Mesenchymal stem cell (in vitro differentiated cells and primary cell): Measurements from ENCODE around the gene GPR15.

ENCODE experiments used
- DNase-seq: peaks from one replicate; pipeline ENCODE4 v3.0.0-alpha.2; 2013
- H2AFZ ChIP-seq: one replicate; pipeline ENCODE4 v1.6.1; 2013; ENCODE audit warnings: low read depth, mild to moderate bottlenecking, control low read depth, inconsistent platforms, low read length, moderate library complexity
- H2AK5ac ChIP-seq: 2 replicates; pipeline ENCODE4 v1.6.1; 2013; ENCODE audit warnings: low read length, moderate library complexity, mild to moderate bottlenecking, inconsistent platforms; ENCODE audit not compliant: severe bottlenecking
- H2BK120ac ChIP-seq: one replicate; pipeline ENCODE4 v1.6.1; 2013; ENCODE audit warnings: low read depth, mild to moderate bottlenecking, inconsistent platforms, low read length, moderate library complexity
- H2BK12ac ChIP-seq, 2 experiments: one replicate each; pipeline ENCODE4 v1.6.1; 2013; ENCODE audit warnings: inconsistent platforms in 2 of 2, low read length in 2 of 2, mild to moderate bottlenecking in 2 of 2, moderate library complexity in 2 of 2, control low read depth in 1 of 2
- H2BK15ac ChIP-seq: one replicate; pipeline ENCODE4 v1.6.1; 2013; ENCODE audit warnings: mild to moderate bottlenecking, low read depth, inconsistent platforms; ENCODE audit not compliant: poor library complexity, severe bottlenecking
- H2BK5ac ChIP-seq: 2 replicates; pipeline ENCODE4 v1.6.1; 2013; ENCODE audit warnings: low read depth, mild to moderate bottlenecking, low read length, control low read depth, inconsistent platforms; ENCODE audit not compliant: poor library complexity, severe bottlenecking
- H3K14ac ChIP-seq, 2 experiments: one replicate each; pipeline ENCODE4 v1.6.1; 2013; ENCODE audit warnings: inconsistent platforms in 2 of 2, low read length in 2 of 2, control low read depth in 1 of 2, mild to moderate bottlenecking in 1 of 2, moderate library complexity in 1 of 2
- H3K18ac ChIP-seq, 2 experiments: one replicate each; pipeline ENCODE4 v1.6.1; 2013; ENCODE audit warnings: inconsistent platforms in 2 of 2, low read length in 2 of 2, control low read depth in 1 of 2, low read depth in 1 of 2, mild to moderate bottlenecking in 1 of 2
- H3K23ac ChIP-seq, 2 experiments: one replicate each; pipeline ENCODE4 v1.6.1; 2013; ENCODE audit warnings: inconsistent platforms in 2 of 2, low read length in 2 of 2, mild to moderate bottlenecking in 2 of 2, moderate library complexity in 2 of 2, control low read depth in 1 of 2
- H3K27ac ChIP-seq: 2 replicates; pipeline ENCODE4 v1.5.1; 2013; ENCODE audit warnings: mild to moderate bottlenecking, moderate library complexity, low read length, control low read depth, inconsistent platforms; ENCODE audit not compliant: poor library complexity, severe bottlenecking
- H3K27me3 ChIP-seq, 2 experiments: 2 replicates each; pipeline versions ENCODE4 v1.6.1 to v1.7.0; 2013; ENCODE audit warnings: low read length in 2 of 2, mild to moderate bottlenecking in 2 of 2, moderate library complexity in 2 of 2, control low read depth in 1 of 2, inconsistent platforms in 1 of 2; ENCODE audit not compliant: control insufficient read depth in 1 of 2, insufficient read depth in 1 of 2
- H3K36me3 ChIP-seq, 2 experiments: 2 replicates each; pipeline versions ENCODE4 v1.6.1 to v1.7.0; 2013; ENCODE audit warnings: low read length in 2 of 2, control low read depth in 1 of 2, inconsistent platforms in 1 of 2, low read depth in 1 of 2, mild to moderate bottlenecking in 1 of 2; ENCODE audit not compliant: insufficient read depth in 2 of 2, control insufficient read depth in 1 of 2
- H3K4ac ChIP-seq, 2 experiments: one replicate each; pipeline ENCODE4 v1.6.1; 2013; ENCODE audit warnings: inconsistent platforms in 2 of 2, low read length in 2 of 2, mild to moderate bottlenecking in 2 of 2, moderate library complexity in 2 of 2, control low read depth in 1 of 2, low read depth in 1 of 2
- H3K4me1 ChIP-seq: 2 replicates; pipeline ENCODE4 v1.6.1; 2013; ENCODE audit warnings: low read depth, low read length, control low read depth; ENCODE audit not compliant: control insufficient read depth, insufficient read depth
- H3K4me2 ChIP-seq: 2 replicates; pipeline ENCODE4 v1.6.1; 2013; ENCODE audit warnings: low read length, mild to moderate bottlenecking, inconsistent platforms; ENCODE audit not compliant: poor library complexity, severe bottlenecking
- H3K4me3 ChIP-seq, 2 experiments: 2 replicates each; pipeline versions ENCODE4 v1.5.1 to v1.7.0; 2013; ENCODE audit warnings: low read length in 2 of 2, mild to moderate bottlenecking in 2 of 2, control low read depth in 1 of 2, low read depth in 1 of 2; ENCODE audit not compliant: insufficient read depth in 1 of 2
- H3K79me1 ChIP-seq: replicated peaks from 2 replicates; pipeline ENCODE4 v1.6.1; 2013; ENCODE audit warnings: mild to moderate bottlenecking, control low read depth, low read length, inconsistent platforms; ENCODE audit not compliant: poor library complexity, severe bottlenecking
- H3K9ac ChIP-seq: 2 replicates; pipeline ENCODE4 v1.7.0; 2013; ENCODE audit warnings: mild to moderate bottlenecking, low read length, moderate library complexity
- H3K9me3 ChIP-seq: 2 replicates; pipeline ENCODE4 v1.7.0; 2013; ENCODE audit warnings: mild to moderate bottlenecking, low read length; ENCODE audit not compliant: control insufficient read depth
- H4K8ac ChIP-seq: one replicate; pipeline ENCODE4 v1.6.1; 2013; ENCODE audit warnings: inconsistent platforms, mild to moderate bottlenecking, low read length, moderate library complexity
- H4K91ac ChIP-seq: one replicate; pipeline ENCODE4 v1.6.1; 2013; ENCODE audit warnings: mild to moderate bottlenecking, low read length, inconsistent platforms
- WGBS: methylation state at CpG from one replicate; pipeline ENCODE4 v1.1.7; 2013; ENCODE audit warnings: mixed read lengths; 5-methylcytosine and 5-hydroxymethylcytosine counted together

The GPR15 gene

DNA sequence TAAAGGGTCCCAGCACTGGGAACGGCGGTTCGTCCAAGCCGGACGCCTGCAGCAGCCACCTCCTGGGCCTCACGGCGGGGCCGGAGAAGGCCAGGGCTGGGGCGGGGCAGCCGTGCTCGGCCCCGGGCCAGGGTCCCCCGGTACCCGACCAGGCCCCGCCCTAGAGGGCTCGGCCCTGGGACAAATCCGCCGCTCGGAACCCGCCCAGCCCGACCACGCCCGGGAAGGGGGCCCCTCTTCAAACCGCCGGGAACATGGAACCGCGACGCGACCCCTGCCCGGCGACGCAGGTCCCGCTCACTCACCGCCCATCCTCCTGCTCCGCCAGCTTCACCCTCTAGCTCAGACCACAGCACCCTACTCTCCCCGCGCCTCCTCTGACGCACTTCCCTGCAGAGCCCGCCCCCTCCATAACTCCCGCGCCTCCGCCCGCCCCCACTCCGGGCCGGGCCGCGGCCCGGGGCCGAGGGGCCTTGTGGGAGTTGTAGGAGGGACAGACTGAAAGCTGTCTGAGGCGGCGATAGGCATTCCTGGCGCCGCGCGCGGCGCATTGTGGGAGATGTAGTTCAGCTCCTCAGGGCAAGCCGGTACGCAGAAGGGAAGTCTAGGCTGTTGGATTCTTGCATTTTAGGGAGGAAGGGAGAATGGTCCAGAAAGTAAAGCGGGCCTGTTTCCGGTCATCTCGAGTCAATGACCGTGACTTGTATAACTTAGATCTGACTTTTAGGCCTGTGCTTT is 9.1 kb upstream of the GPR15 start, which contains the start of gene CLDND1:
CLDND1 (minus strand) TSS at position 359 of the 738 bp plus-strand sequence. CDS start 1,478 bp downstream, outside the sequence.
- 2% methylated on average over 17 of the region's 63 CpGs for WGBS
- H3K18ac ChIP-seq, result peak within 1 kb of the TSS; percentile 90 to 91
- H2BK12ac ChIP-seq, result no peak within 1 kb of the TSS
- H2BK120ac ChIP-seq, result peak within 1 kb of the TSS; percentile 92
- H3K9me3 ChIP-seq, result no peaks in the 10 kb centered on the region
- no peaks in the 10 kb centered on the region for H3K4me1 ChIP-seq
- H3K23ac ChIP-seq, result peak within 1 kb of the TSS in 1 of 2 experiments; percentile 89
- peak within 1 kb of the TSS; percentile 91 for H2BK5ac ChIP-seq
- peak within 1 kb of the TSS; percentile 95 to 96 for H3K4me3 ChIP-seq
- peak within 1 kb of the TSS in 1 of 2 experiments; percentile 89 for H3K14ac ChIP-seq
- H3K79me1 ChIP-seq, result peaks cover 9% of the 10 kb centered on the region
- peak; percentile 97 for DNase-seq
- peak within 1 kb of the TSS; percentile 95 for H4K91ac ChIP-seq
- H3K36me3 ChIP-seq, result peaks cover 0 to 34% of the 10 kb centered on the region in 2 experiments
- H2BK15ac ChIP-seq, result peak within 1 kb of the TSS; percentile 80
- H3K9ac ChIP-seq, result peak within 1 kb of the TSS; percentile 97
- H2AFZ ChIP-seq, result peak within 1 kb of the TSS; percentile 84
- H4K8ac ChIP-seq, result peak within 1 kb of the TSS; percentile 94
- no peaks in the 10 kb centered on the region for H3K27me3 ChIP-seq
- H3K4me2 ChIP-seq, result peak within 1 kb of the TSS; percentile 84
- H3K4ac ChIP-seq, result peak within 1 kb of the TSS in 1 of 2 experiments; percentile 85
- H2AK5ac ChIP-seq, result no peak within 1 kb of the TSS
- peak within 1 kb of the TSS; percentile 72 for H3K27ac ChIP-seq

DNA sequence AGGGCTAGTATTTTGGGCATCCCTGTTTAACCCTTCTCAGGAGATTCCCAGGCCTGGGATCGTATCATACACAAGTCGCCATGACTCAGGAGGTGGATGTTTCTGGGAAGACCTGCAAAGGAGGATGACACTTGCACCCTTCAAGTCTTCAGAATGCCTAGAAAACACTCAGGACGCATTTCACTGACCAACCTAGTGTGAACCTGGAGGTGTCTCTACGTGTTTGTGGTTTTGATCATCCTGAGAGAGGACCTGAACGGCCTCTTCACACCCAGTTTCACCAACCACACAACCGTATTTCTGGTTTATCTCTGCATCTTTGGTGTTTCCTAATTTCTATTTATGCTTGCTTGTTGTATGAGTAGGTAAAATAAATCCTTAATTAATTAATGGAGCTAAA is 6.3 kb upstream of the GPR15 start:
- Histone ChIP-seq H2AK5ac (no peak overlapping the region), H3K4me2 (no peak overlapping the region), H2BK12ac (no peak overlapping the region), H3K27ac (no peak overlapping the region), H3K36me3 (peaks cover 0 to 6% of the 10 kb centered on the region in 2 experiments), H3K23ac (no peak overlapping the region), H3K4me1 (no peaks in the 10 kb centered on the region), H3K14ac (no peak overlapping the region), H3K4ac (no peak overlapping the region), H3K27me3 (no peaks in the 10 kb centered on the region), H4K8ac (no peak overlapping the region), H4K91ac (no peak overlapping the region), H3K9me3 (no peaks in the 10 kb centered on the region), H2BK15ac (no peak overlapping the region), H2AFZ (no peak overlapping the region), H3K9ac (no peak overlapping the region), H3K4me3 (no peak overlapping the region), H2BK120ac (no peak overlapping the region), H3K79me1 (peaks cover 2% of the 10 kb centered on the region), H3K18ac (no peak overlapping the region), H2BK5ac (no peak overlapping the region)
- 98% methylated on average over 4 of the region's 6 CpGs for WGBS
- no peak for DNase-seq

DNA sequence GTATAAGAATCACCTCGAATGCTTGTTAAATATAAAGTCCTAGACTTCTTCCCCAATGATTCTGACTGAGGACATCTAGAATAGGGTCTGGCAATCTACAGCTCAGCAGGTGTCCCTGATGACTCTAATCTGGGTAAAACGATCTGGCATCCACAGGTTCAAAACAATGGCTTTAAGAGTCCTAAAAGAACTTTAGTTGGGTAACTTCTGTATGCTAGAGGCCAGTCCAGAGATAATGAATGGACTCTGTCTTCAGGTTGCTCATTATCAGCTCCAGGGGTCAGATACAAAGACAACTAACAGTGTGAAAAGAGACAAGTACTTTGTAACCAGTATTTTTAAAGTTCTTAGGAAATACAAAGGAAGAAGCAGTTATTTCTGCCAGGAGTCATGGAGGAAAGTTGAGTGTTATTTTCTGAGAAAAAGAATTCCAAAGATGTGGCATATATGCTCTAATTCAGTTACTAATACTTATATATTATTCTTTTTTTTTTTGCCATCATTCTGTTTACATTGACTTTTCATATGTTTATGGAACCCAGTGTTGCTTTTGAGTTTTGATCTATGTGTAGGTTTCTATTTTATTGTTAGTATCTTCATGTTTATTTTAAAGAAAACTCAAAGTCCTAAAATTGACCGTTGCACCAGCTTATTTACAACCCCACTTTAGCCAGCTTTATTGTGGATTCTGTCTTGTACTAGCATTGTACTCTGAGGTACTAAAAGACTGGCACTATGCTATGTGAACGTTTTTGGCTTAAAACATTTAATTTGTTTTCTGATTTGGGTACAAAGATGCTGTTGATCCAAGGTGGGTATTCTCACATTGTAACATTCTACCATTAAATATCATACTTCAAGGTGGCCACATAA is 3.1 kb upstream of the GPR15 start:
- Histone ChIP-seq H2BK12ac (no peak overlapping the region), H3K18ac (no peak overlapping the region), H3K36me3 (no peaks in the 10 kb centered on the region), H3K4me1 (no peaks in the 10 kb centered on the region), H2BK5ac (no peak overlapping the region), H3K79me1 (no peaks in the 10 kb centered on the region), H3K27me3 (peaks cover 9 to 12% of the 10 kb centered on the region in 2 experiments), H2AK5ac (no peak overlapping the region), H4K8ac (no peak overlapping the region), H3K4me2 (no peak overlapping the region), H3K27ac (no peak overlapping the region), H2AFZ (no peak overlapping the region), H3K23ac (no peak overlapping the region), H3K14ac (no peak overlapping the region), H3K4me3 (no peak overlapping the region), H3K9ac (no peak overlapping the region), H4K91ac (no peak overlapping the region), H2BK15ac (no peak overlapping the region), H2BK120ac (no peak overlapping the region), H3K4ac (no peak overlapping the region), H3K9me3 (no peaks in the 10 kb centered on the region)
- 54% methylated on average over 2 of the region's 4 CpGs for WGBS
- no peak for DNase-seq
